KBM-7 (cell line): ENCODE results near the gene FOXO6.

ENCODE experiments used
- DNase-seq: peaks from one replicate; pipeline ENCODE4 v3.0.0-alpha.2; 2015
- in situ Hi-C: fragments of 300-500 bp; cut with MboI; formaldehyde crosslinking; loops from 2 replicates; pipeline ENCODE4 v1.14.3; 2020; ENCODE audit warnings: low sequenced_read_pairs, low pct_unique_long_range_greater_than_20kb, mixed read lengths

The FOXO6 gene

DNA sequence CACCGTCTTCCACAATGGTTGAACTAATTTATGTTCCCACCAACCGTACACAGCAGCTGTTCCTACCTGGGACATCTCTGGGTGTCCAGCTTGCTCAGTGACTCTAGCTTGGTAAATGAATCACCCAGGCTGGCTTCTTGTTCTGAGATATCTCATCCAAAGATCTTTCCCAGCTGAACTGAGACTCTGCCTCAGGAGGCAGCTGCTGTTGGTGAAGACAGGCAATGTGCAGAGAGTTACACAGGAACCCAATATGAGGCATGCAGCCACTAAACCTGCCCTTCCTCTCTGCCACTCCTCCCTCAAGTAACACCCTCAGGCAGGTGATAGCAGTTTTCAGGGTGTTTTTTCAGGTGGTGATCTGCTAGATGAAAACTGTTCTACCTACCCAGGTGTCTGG is 14.0 kb upstream of the FOXO6 start:
- DNase-seq, result no peak
- in situ Hi-C loops, result no loop called here

DNA sequence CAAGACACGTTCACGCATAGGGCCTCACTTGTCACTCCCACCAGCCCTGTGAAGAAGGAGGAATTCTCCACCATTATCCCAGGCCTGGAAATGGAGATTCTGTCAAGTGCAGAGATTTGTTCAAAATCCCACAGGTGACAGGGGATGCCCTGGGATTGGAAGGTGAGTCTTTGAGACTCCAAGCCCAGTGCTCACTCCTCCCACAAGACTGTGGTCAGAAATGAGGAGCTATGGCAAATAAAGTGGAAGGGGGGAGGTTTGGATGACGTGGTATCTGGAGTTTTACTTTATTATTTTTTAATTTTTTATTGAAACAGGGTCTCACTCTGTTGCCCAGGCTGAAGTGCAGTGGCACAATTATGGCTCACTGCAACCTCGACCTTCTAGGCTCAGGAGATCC is 12.8 kb upstream of the FOXO6 start:
- no peak for DNase-seq
- in situ Hi-C loops, result no loop called here

DNA sequence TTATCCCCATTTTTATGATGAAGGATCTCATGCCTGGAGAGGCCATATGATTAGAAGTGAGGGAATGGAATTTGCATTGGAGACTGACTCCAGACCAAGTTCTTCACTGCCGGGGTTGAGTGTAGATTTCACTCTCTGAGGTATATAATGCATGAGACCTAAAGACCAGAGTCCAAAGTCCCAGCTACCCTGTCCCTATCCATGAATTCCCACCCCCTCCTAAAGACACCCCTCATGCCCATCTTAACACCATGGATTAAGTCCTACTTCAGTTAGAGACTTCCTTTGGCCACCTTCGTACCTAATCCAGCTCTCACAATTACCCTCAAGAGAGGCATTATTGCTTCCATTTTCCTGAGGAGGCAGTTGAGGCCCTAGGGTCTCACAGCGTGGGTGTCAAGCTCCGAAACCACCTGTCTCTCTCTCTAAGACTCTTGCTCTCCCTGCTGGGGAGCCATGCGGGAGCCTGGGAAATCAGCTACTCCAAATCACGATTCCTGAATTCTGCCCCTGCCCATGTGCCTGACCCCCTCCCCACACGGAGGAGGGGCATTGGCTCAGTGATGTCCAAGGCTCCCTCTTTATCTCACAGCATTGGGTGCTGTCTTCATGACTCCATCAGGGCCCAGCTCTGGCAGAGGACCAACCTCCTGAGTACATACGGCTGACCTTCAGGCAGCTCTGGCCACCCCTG is 11.7 kb upstream of the FOXO6 start:
- no peak for DNase-seq
- in situ Hi-C loops, result no loop called here

DNA sequence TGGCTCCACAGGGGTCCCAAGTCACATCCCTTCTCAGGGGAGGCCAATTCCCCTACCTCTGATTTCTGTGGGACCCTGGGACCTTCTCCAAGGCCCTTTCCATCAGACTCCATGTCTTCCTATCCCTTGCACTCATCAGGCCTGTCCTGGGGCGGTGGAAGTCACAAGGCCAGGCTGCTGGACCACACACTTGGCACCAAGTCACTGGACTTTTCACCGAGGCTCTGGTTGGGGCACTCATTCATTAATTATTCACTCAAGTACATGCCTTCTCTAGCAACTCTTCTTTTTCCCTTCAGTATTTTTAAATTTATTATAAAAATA is 11.2 kb upstream of the FOXO6 start:
- in situ Hi-C loops, result no loop called here
- DNase-seq, result no peak

DNA sequence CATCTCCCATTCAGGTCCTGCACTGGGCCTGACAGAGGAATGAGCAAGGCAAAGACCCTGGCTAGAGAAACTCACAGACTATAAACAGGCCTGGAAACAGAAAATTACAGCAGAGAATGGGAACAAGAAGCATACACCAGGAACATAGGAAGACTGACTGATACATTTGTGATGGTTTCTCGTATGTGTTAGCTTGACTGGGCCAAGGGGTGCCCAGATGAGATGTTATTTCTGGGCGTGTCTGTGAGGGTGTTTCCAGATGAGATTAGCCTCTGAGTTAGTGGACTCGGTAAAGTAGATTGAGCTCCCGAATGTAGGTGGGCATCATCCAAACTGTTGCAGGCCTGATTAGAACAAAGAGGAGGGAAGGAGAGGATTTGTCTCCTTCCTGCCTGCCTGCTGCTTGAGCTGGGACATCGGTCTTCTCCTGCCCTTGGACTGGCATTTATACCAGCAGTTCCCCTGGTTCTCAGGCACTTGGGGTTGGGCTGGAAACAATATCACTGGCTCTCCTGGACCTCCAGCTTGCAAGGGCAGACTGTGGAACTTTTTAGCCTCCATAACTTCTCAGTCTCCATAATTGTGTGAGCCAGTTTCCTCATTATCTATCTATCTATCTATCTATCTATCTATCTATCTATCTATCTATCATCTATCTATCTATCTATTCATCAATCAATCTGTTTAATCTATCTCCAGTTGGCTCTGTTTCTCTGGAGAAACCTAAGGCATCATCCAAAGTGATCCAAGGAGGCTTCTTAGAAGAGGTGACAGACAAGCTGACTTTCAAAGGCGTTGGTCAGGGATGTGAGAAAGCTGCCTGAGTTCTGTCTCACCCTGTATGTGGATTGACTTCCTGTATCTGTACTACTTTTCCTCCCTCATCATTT is 9.7 kb upstream of the FOXO6 start:
- DNase-seq, result no peak
- in situ Hi-C loops, result no loop called here

DNA sequence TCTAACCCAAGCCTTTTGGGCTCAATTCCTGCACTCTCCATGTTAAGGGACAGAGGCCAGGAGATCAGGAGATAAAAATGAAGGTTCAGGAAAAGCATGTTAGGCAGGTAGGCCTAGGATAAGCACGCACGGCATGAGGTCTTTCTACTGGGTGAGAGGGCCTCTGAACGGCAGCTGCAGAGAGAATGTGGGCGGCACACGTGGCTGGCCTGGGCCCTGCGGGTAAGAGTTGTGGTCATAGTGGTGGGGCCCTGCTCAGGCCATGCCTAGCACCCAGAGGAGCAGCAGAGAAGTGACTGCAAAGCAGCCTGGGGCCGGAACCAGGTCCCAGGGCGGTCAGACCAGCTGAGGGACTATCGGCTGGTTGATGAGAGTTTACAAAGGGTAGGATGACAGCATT is 7.5 kb upstream of the FOXO6 start:
- in situ Hi-C loops, result no loop called here
- DNase-seq, result no peak

DNA sequence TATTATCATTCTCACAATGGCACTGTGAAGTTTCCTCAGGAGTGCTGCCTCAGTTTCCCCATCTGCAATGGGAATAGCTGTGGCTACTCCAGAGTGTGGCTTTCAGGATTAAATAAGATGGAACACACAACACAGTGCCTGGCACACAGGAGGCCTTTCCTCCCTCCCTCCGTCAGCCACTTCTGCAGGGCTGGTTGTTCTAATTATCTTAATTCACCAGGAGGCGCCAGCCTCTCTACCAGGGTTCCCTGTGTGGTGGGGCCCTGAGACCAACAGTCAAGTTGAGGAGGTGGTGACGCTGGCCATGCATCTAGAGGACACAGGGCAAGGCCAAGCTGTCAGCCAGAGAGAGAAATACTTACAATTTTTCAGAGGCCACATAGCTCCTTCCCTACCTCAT is 6.3 kb upstream of the FOXO6 start:
- in situ Hi-C loops, result no loop called here
- no peak for DNase-seq

DNA sequence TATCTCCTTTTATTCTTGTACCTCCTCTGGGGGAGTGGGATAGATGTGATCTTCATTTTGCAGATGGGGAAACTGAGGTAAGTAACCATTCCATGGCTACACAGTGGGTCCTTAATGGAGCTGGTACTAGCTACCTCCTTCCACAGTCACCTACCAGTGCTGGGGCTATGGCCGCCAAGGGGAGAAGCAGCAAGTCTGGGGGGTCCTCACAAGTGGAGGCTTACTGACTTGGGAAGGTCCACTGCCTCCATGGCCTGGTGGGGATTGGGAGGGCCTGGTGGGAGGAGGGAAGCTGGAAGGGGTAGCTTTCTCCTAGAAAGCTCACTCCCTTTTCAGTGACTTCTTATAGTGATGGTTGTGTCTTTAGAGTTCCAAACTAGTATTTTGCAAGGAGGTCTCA is 5.9 kb upstream of the FOXO6 start:
- in situ Hi-C loops, result no loop called here
- DNase-seq, result no peak

DNA sequence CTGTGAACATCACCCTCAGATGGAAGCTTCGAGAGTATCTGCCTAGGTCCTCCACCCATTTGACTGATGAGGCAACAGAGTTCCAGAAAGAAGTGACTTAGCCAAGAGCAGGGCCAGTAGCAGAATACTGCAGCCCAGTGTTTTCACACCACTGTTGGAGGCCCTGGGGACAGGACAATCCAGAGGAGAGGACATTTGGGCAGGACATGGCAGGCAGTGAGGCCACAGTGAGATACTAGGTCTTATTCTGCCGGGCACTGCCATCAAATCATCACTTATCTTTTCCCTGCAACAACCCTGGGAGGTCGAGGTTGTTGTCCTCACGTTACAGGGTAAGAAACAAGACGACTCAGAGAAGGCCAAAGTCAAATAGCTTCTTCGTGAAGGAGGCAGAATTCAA is 5.5 kb upstream of the FOXO6 start:
- in situ Hi-C loops, result no loop called here
- DNase-seq, result no peak

DNA sequence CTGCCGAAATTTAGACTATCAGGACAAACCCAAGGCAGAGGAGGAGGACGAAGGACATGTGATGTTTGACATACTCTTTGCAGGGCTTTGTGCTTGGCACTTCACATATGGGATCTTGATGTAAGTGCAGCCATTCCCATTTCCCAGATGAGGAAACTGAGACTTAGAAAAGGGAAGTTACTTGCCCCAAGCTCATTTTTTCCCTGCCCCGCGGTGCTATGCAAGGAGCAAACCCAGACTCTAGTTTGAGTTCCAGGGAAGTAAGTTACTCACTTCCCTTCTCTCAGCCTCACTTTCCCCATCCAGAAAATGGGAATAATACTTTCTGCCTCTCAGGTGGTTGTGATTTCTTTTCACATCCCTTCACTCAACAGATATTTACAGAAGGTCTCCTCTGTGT is 4.5 kb upstream of the FOXO6 start:
- DNase-seq, result no peak
- in situ Hi-C loops, result no loop called here

DNA sequence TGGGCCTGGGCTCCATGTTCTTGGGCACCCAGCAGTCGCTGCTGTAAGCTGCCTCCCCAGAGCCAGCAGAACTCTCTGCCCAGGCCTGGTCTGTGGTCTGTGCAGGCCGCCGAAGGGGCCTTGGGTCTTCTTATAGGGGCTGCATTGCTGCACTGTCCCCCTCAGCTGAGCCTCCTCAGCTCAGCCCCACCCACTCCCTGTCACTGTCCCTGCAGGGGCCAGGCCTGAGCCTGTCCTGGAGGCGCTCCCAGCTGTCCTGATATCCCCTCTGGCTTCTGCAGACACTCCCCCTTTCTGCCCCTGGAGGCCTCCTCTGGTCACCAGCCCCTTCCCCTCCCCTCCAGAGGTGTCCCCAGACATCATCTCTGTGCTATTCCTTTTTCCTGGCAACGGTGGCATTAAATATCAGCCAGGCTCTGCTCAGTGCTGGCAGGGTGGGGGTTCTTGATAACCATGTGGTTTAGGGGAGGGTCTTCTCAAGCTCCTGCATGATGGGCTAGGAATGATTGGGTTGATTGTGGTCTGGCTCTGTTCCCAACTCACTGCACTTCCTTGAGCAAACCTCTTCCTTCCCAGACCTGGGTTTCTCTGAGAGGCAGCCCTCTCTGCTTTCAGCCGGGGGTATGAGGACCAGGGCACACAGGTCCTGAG is 3.7 kb upstream of the FOXO6 start:
- in situ Hi-C loops, result no loop called here
- DNase-seq, result peak; percentile 75

DNA sequence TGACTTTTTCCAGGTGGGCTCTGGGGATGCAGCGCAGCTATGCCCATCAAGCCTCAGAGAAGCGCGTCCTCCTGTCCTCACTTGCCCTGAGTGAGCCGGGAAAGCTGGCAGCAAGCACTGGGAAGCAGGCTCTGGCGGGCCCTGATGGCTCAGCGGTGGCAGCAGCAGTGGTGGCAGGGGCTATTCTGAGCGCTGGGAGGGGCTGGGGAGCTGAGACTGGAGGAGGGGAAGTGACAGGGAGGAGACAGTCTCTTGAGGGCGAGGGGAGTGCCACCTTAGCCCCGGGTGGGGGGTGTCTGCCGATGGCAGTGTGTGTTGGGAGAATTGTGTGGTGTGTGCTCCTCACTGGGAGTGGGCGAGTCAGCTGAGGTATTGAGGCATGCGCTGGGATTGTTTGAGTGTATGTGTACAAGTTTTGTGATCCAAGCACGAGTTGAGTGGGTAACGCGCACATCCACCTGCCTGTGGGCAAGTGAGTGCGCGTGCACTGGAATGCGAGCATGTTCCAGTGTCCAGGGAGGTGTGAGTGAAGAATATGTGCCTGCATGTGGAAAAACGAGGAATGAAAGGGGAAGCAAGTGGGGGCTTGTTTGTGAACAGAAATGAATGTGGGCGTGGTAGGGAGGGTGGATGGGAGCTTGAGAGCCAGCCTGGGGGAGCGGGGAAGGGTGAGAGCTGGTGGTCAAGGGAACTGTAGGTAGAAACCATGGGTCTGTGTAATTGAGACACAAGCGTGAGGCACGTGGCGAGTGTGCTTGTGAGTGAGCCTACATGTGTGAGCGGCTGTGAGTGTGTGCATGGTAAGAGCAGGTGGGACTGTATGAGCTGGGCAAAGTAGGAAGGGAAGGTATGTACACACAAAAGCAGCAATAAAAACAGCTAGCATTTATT is 2.9 kb upstream of the FOXO6 start:
- no peak for DNase-seq
- in situ Hi-C loops, result no loop called here

DNA sequence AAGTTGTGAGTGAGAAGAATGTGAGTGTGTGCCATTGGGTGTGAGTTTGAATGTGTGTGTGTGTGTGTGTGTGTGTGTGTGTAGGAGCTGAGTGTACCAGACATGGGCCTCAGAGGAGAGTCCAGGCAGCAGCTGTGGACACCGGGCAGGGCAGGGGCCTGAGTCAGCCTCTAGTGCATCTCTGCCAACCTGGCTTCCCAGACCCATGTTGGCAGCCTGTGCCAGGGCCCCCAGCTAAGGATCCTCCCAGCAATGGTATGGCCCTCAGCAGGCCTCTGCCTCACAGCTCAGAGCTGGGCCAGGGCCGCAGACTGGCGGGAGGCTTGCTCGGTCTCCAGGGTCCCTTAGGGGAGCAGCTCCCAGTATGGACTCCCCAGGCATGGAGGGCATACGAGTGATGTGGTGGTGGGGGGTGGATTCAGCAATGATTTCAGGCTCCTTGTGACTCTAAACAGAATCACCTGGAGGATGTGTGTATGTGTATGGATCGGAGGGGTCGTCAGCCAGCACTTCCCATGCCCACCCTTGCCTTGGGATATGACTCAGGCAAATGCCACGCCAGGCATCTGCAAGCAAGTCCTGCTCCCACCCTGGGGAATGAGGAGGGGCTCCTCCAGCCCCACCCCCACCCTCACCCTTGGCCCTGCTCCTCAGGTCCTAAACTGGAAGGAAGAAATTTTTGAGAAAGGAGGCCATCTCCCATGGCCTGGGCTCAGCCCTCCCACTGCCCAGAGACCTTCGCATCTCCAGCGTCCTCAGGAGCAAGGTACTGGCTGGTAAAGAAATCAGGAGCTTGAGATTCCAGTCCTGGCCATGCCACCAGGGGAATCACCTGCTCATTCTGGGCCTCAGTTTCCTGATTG is 1.8 kb upstream of the FOXO6 start:
- in situ Hi-C loops, result no loop called here
- DNase-seq, result no peak

DNA sequence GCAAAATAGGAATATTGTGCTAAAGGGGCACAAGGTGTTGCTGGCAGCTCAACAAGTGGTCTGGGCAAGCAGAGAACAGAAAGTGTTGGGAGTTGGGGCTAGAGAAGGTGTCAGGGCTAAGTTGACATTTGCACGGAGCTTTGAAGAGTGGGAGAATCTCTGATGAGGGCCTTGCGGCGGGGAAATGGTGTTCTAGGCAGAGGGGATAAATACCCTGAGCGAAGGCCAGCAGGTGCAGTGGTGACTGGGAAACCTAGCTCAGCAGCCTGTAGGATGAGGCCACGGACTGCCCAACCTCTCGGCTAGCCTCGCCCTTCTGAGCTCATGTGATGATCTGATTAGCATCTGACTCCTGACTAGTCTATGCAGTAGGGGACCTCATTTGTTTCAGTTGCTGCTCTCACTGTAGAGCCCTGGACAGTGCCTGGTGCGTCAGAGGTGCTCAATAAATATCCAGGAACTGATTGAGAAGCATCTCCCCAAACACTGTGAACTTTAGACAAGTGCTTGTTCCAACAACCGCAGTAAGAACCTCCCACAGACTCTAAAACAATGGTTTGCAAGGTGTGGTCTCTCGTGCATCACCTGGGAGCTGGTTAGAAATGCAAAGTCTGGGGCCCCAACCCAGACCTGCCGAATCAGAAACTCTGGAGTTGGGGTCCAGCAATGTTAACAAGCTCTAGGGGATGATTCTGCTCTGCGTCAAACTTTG is 1.0 kb upstream of the FOXO6 start:
- DNase-seq, result no peak
- in situ Hi-C loops, result no loop called here

DNA sequence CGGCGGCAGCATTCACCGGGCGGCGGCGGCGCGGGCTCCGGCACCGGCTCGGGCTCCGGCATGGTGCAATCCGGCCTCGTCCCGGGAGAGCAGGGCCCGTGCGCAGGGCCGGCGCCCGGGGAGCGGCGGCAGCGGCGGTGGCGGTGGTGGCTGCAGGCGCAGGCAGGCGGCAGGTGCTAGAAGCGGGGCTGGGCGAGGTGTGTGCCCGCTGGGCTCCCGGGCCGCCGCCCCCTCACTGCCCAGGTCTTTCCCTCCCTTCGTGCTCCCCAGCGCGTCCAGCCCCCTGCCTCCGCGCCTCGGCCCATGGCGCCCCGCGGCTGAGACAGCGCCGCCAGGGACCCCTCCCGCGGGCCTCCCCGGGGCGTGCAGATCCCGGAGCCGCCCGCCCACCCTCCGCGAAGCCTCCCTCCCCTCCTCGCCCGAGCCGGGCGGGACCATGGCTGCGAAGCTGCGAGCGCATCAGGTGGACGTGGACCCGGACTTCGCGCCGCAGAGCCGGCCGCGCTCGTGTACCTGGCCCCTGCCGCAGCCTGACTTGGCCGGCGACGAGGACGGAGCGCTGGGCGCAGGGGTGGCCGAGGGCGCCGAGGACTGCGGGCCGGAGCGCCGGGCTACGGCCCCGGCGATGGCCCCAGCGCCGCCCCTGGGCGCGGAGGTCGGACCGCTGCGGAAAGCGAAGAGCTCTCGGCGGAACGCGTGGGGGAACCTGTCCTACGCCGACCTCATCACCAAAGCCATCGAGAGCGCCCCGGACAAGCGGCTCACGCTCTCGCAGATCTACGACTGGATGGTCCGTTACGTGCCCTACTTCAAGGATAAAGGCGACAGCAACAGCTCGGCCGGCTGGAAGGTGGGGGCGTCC is 492 bp downstream of the FOXO6 start:
- in situ Hi-C loops, result no loop called here
- DNase-seq, result no peak

DNA sequence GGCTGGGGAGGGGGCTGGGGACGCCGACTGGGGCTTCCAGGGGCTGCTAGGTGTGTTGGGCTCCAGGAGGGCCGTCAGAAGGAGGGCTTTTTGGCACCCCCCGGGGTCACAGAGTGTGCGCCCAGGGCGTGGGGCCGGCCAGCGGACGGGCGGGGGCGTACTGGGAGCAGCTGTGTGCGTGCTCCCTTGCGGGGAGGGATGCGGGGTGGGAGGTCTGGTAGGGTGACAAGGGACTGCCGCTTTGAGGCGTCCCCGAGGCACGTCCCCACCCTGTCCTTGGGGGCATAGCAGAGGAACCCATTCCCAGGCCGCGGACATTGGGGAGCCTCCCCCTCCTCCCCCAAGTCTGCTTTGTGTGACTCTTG is 1.1 kb downstream of the FOXO6 start:
- no peak for DNase-seq
- in situ Hi-C loops, result no loop called here
